Upper lobe of left lung (tissue), 6 donors: ENCODE data around the gene LCN2. TPM values are rescaled to one million over a fixed set of nuclear protein-coding genes. Genes with fewer than 3 reads are reported as not detected.
"Not testable (repeated sequence)": the region's sequence is repeated elsewhere in the genome, so short reads cannot be mapped to it uniquely, and the experiment has no call there.

Experiments used
- ATAC-seq, 2 donors: fragments of 200-7000 bp; cut with Tn5 transposase; one replicate each; pipeline ENCODE4 v1.9.1; 2022; ENCODE audit warnings: mild to moderate bottlenecking in 2 of 2, moderate library complexity in 2 of 2; ENCODE audit not compliant: low FRiP score in 2 of 2
- DNase-seq, 2 donors: peaks; one replicate each; pipeline ENCODE4 v3.0.0-alpha.2; 2019 to 2020
- H3K27ac ChIP-seq, 4 donors: fragments of 200-600 bp; sonication (generic); one replicate each; pipeline ENCODE4 v1.5.1; 2016 to 2019
- H3K27me3 ChIP-seq, 4 donors: fragments of 200-600 bp; sonication (generic); one replicate each; pipeline ENCODE4 v1.5.1; 2017 to 2019
- H3K36me3 ChIP-seq, 4 donors: fragments of 200-600 bp; sonication (generic); one replicate each; pipeline ENCODE4 v1.5.1; 2016 to 2019
- H3K4me1 ChIP-seq, 4 donors: fragments of 200-600 bp; sonication (generic); one replicate each; pipeline ENCODE4 v1.5.1; 2018 to 2019
- H3K4me3 ChIP-seq, 4 donors: fragments of 200-600 bp; sonication (generic); one replicate each; pipeline ENCODE4 v1.5.1; 2017 to 2019; ENCODE audit warnings: mild to moderate bottlenecking in 2 of 4, moderate library complexity in 1 of 4
- H3K9me3 ChIP-seq, 4 donors: fragments of 200-600 bp; sonication (generic); one replicate each; pipeline ENCODE4 v1.5.1; 2018 to 2019
- EP300 ChIP-seq, 4 donors: sonication (generic); formaldehyde crosslinking; IDR thresholded peaks; one replicate each; pipeline ENCODE4 v1.5.1; 2017; ENCODE audit warnings: antibody characterized with exemption in 4 of 4, control low read depth in 2 of 4
- POLR2A ChIP-seq, 4 donors: fragments of 450-650 bp; IDR thresholded peaks; one replicate each; pipeline ENCODE4 v1.5.1; 2016 to 2017; ENCODE audit warnings: antibody characterized with exemption in 4 of 4, mild to moderate bottlenecking in 2 of 4
- POLR2AphosphoS5 ChIP-seq, 2 donors: sonication (generic); formaldehyde crosslinking; IDR thresholded peaks; one replicate each; pipeline ENCODE4 v1.5.1; 2017; ENCODE audit warnings: antibody characterized with exemption in 2 of 2
- WGBS, 2 donors: methylation state at CpG; one replicate each; pipeline ENCODE4 v1.1.5; 2017 to 2018; 5-methylcytosine and 5-hydroxymethylcytosine counted together
- total RNA-seq, 6 donors: library from RNA; depleted of rRNA in 4 of 6; stranded (reverse); fragments of >200 nt in 4 of 6; gene quantifications; one replicate each; pipeline versions ENCODE4 v1.1.0 to v1.2.1, GENCODE V29; 2016 to 2021
- TF ChIP-seq, protein P1 (sequence below), 6 experiments: fragments of 450-650 bp in 4 of 6; fragments of 200-600 bp in 2 of 6; sonication (generic) in 2 of 6; IDR thresholded peaks; one replicate each; pipeline ENCODE4 v1.5.1; 2016 to 2019; ENCODE audit warnings: antibody characterized with exemption in 6 of 6
- donor health status: DM: no; HTN: no; CAD: no; lungs with moderate emphysema.
- donor health status: DM: no; HTN: yes; CAD: no; lungs with severe emphysema.

LCN2 gene
- total RNA-seq, 6 donors from 2014 or later = 9.0 to 193 (median 38.2) TPM

DNA sequence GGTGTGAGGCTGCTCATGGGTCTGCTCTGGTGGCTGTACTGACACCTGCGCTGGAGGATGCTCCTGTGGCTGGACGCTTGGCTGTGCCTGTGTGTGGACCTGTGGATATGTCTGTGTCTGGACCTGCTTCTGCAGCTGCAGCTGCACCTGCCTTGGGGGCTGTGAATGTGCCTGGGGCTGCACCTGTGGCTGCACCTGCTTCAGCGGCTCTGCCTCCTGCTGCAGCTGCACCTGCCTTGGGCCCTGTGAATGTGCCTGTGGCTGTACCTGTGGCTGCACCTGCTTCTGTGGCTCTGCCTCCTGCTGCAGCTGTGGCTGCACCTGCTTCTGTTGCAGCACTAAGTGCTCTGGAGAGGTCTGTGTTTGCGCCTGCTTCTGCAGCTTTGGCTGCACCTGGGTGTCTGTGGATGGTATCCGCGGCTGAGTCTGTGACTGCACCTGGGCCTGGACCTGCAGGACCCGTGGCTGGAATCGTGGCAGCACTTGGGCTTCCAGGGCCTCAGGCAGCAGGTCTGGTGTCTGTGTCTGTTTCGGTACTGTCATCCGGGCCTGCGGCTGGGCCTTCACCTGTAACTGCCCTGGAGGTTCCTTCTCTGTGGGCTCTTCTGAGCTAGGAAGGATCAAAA, 29.7 kb downstream of the LCN2 start:
- Histone ChIP-seq H3K27me3 (no peaks in the 10 kb centered on the region), H3K9me3 (no peaks in the 10 kb centered on the region), H3K27ac (no peak overlapping the region), H3K4me3 (no peak overlapping the region), H3K4me1 (no peaks in the 10 kb centered on the region), H3K36me3 (peaks cover 25 to 85% (median 72%) of the 10 kb centered on the region in 4 donors)
- TF ChIP-seq POLR2AphosphoS5 (IDR thresholded peaks at IDR 0.05) = no peak
- no peak for TF ChIP-seq POLR2A (IDR thresholded peaks at IDR 0.05)
- WGBS, 2 donors = 98 to 100% methylated on average over 4 to 8 of the region's 11 CpGs
- DNase-seq (no peak), ATAC-seq (no peak)

- no peak for TF ChIP-seq EP300 (IDR thresholded peaks at IDR 0.05)
- no peak for TF ChIP-seq POLR2AphosphoS5 (IDR thresholded peaks at IDR 0.05)
- TF ChIP-seq POLR2A (IDR thresholded peaks at IDR 0.05) = no peak
- TF ChIP-seq, protein P1, sequence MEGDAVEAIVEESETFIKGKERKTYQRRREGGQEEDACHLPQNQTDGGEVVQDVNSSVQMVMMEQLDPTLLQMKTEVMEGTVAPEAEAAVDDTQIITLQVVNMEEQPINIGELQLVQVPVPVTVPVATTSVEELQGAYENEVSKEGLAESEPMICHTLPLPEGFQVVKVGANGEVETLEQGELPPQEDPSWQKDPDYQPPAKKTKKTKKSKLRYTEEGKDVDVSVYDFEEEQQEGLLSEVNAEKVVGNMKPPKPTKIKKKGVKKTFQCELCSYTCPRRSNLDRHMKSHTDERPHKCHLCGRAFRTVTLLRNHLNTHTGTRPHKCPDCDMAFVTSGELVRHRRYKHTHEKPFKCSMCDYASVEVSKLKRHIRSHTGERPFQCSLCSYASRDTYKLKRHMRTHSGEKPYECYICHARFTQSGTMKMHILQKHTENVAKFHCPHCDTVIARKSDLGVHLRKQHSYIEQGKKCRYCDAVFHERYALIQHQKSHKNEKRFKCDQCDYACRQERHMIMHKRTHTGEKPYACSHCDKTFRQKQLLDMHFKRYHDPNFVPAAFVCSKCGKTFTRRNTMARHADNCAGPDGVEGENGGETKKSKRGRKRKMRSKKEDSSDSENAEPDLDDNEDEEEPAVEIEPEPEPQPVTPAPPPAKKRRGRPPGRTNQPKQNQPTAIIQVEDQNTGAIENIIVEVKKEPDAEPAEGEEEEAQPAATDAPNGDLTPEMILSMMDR (IDR thresholded peaks at IDR 0.05) = no peak
- Histone ChIP-seq H3K27ac (no peak overlapping the region), H3K36me3 (peaks cover 27 to 85% (median 70%) of the 10 kb centered on the region in 4 donors)
These were observed 30.7 kb downstream of the LCN2 start for GRCh38 chr9:128180001-128180400.

GRCh38 chr9:128180447-128180846, 31.2 kb downstream of the LCN2 start:
- DNase-seq (no peak), ATAC-seq (no peak)
- Histone ChIP-seq H3K4me3 (no peak overlapping the region), H3K36me3 (peaks cover 28 to 85% (median 74%) of the 10 kb centered on the region in 4 donors), H3K27ac (no peak overlapping the region), H3K9me3 (no peaks in the 10 kb centered on the region), H3K27me3 (no peaks in the 10 kb centered on the region), H3K4me1 (no peaks in the 10 kb centered on the region)
- 93 to 96% methylated on average over 3 to 8 of the region's 8 CpGs for WGBS, 2 donors
- TF ChIP-seq, protein P1 (IDR thresholded peaks at IDR 0.05) = no peak
- TF ChIP-seq EP300 (IDR thresholded peaks at IDR 0.05) (no peak), POLR2AphosphoS5 (IDR thresholded peaks at IDR 0.05) (no peak), POLR2A (IDR thresholded peaks at IDR 0.05) (no peak)

More at GRCh38 chr9:128180001-128180400, 30.7 kb downstream of the LCN2 start:
- Histone ChIP-seq H3K4me3 (no peak overlapping the region), H3K4me1 (no peaks in the 10 kb centered on the region), H3K9me3 (no peaks in the 10 kb centered on the region), H3K27me3 (no peaks in the 10 kb centered on the region)
- DNase-seq (no peak), ATAC-seq (no peak)
- 90 to 97% methylated on average over 4 to 8 of the region's 8 CpGs for WGBS, 2 donors

- ATAC-seq, H3K4me3 ChIP-seq, H3K4me1 ChIP-seq, H3K27me3 ChIP-seq, H3K9me3 ChIP-seq, DNase-seq, H3K27ac ChIP-seq: not testable (repeated sequence)
- peaks cover 29 to 85% (median 70%) of the 10 kb centered on the region in 4 donors for H3K36me3 ChIP-seq
- TF ChIP-seq, protein P1 (IDR thresholded peaks at IDR 0.05) = peak in 3 of 6 experiments; percentile 19 to 50 (median 43)
- 49 to 89% methylated on average over 10 to 12 of the region's 12 CpGs for WGBS, 2 donors
These were observed 32.2 kb downstream of the LCN2 start for GRCh38 chr9:128181480-128181879.

DNA sequence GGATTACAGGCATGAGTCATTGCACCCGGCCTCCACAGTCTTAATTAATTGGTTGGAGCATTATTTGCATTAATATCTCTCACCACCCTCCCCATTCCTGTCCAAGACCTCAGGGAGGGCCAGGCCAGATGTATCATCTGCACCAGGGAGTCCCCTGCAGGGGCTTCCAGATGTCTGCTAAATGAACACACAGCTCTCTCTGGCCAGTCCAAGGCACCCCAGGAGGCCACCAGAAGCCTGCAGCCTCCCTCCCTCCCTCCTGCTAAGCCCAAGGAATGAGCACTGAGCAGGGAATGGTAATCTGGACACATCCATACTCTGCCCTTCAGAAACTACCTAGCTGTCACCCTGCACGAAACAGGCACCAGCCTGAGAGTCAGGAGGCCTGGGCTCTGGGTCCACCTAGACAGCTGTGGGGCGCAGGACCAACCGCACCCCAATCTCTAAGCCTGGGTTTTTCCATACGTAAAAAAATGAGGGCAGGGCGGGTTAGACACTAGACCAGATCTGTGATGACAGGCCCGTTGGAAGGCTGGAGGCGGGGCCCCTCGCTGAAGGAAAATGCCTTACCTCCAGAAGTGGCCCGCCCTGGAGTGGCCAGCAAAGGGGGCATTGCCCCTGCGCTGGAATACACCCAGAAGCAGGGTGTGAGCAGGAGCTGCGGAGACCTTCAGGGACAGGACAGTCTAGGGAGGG, 33.8 kb downstream of the LCN2 start:
- no peak for DNase-seq
- Histone ChIP-seq H3K27me3 (no peaks in the 10 kb centered on the region), H3K4me1 (no peaks in the 10 kb centered on the region), H3K36me3 (peaks cover 23 to 80% (median 60%) of the 10 kb centered on the region in 4 donors), H3K4me3 (no peak overlapping the region), H3K9me3 (no peaks in the 10 kb centered on the region), H3K27ac (no peak overlapping the region)
- TF ChIP-seq POLR2A (IDR thresholded peaks at IDR 0.05) = no peak
- TF ChIP-seq, protein P1 (IDR thresholded peaks at IDR 0.05) = no peak
- TF ChIP-seq EP300 (IDR thresholded peaks at IDR 0.05) = no peak
- no peak for TF ChIP-seq POLR2AphosphoS5 (IDR thresholded peaks at IDR 0.05)
- ATAC-seq = no peak
- WGBS, 2 donors = 93 to 94% methylated on average over 7 to 11 of the region's 12 CpGs
